ENCODE measurements around the gene DTX1.
A peak's percentile ranks its signal among the peaks of the same experiment; 100 is the strongest.

The DTX1 gene

GRCh38 chr12:113056631-113057488 lies at the start of gene DTX1:
Gene DTX1 (plus strand): TSS chr12:113056730. CDS start chr12:113058193, 1,463 bp downstream.
- DNase-seq: no peak

- DNase-seq: no peak
These were observed 49.4 kb upstream of the DTX1 start for GRCh38 chr12:113007166-113007565.

GRCh38 chr12:113010701-113011100 lies 45.8 kb upstream of the DTX1 start:
- DNase-seq: no peak

- no peak for DNase-seq
These were observed 42.0 kb upstream of the DTX1 start for GRCh38 chr12:113014565-113014964.

- DNase-seq: no peak
These were observed 39.7 kb upstream of the DTX1 start for GRCh38 chr12:113016796-113017195.

GRCh38 chr12:113019025-113019424 lies 37.5 kb upstream of the DTX1 start:
- no peak for DNase-seq

GRCh38 chr12:113021500-113021899 lies 35.0 kb upstream of the DTX1 start:
- DNase-seq: no peak

GRCh38 chr12:113022563-113023297 lies 33.8 kb upstream of the DTX1 start:
- DNase-seq: no peak

GRCh38 chr12:113027726-113028125 lies 28.8 kb upstream of the DTX1 start:
- no peak for DNase-seq

- peak; percentile 88 for DNase-seq
These were observed 25.5 kb upstream of the DTX1 start for GRCh38 chr12:113030875-113031525.

GRCh38 chr12:113039911-113040445 lies 16.6 kb upstream of the DTX1 start:
- DNase-seq: no peak

- no peak for DNase-seq
These were observed 15.8 kb upstream of the DTX1 start for GRCh38 chr12:113040722-113041171.

- no peak for DNase-seq
These were observed 15.0 kb upstream of the DTX1 start for GRCh38 chr12:113041560-113041959.

- DNase-seq: no peak
These were observed 13.3 kb upstream of the DTX1 start for GRCh38 chr12:113043240-113043639.

GRCh38 chr12:113044516-113044915 lies 12.0 kb upstream of the DTX1 start:
- no peak for DNase-seq

- DNase-seq: peak; percentile 66
These were observed 7.8 kb upstream of the DTX1 start for GRCh38 chr12:113048716-113049127.

- no peak for DNase-seq
These were observed 6.4 kb upstream of the DTX1 start for GRCh38 chr12:113049976-113050742.

- no peak for DNase-seq
These were observed 5.7 kb upstream of the DTX1 start for GRCh38 chr12:113050795-113051194.

GRCh38 chr12:113051759-113052158 lies 4.8 kb upstream of the DTX1 start:
- no peak for DNase-seq

- no peak for DNase-seq
These were observed 4.2 kb upstream of the DTX1 start for GRCh38 chr12:113052326-113052725.

GRCh38 chr12:113054948-113055486 lies 1.5 kb upstream of the DTX1 start:
- no peak for DNase-seq
